WTC11 (cell line): Measurements from ENCODE around the gene SYNDIG1. TPM values are rescaled to one million over a fixed set of nuclear protein-coding genes. Genes with fewer than 3 reads are reported as not detected.
"Not testable (repeated sequence)": the region's sequence is repeated elsewhere in the genome, so short reads cannot be mapped to it uniquely, and the experiment has no call there.

ENCODE experiments used
- ATAC-seq: fragments of 200-7000 bp; cut with Tn5 transposase; 2 replicates; pipeline ENCODE4 v1.10.0; 2021; ENCODE audit warnings: mild to moderate bottlenecking, moderate library complexity
- CTCF ChIA-PET: fragments of 300-600 bp; sonication (Branson Sonifier 250); formaldehyde crosslinking; loops from one replicate; lab custom pipeline; 2021; ENCODE audit warnings: antibody characterized with exemption; lab: Charles Lee
- POLR2A ChIA-PET: fragments of 350-600 bp; sonication (Branson Sonifier 250); formaldehyde crosslinking; loops from one replicate; lab custom pipeline; 2021; ENCODE audit warnings: antibody characterized with exemption; lab: Charles Lee
- DNase-seq: peaks from one replicate; pipeline ENCODE4 v3.0.0; 2021; ENCODE audit warnings: low spot score
- H3K27ac Mint-ChIP-seq: 2 replicates; pipeline ENCODE4 v1.8.0; 2021; ENCODE audit warnings: mixed read lengths
- H3K27me3 Mint-ChIP-seq: 2 replicates; pipeline ENCODE4 v1.8.0; 2021; ENCODE audit warnings: low read depth, mild to moderate bottlenecking, moderate library complexity, mixed read lengths
- H3K36me3 Mint-ChIP-seq: 2 replicates; pipeline ENCODE4 v1.8.0; 2021; ENCODE audit warnings: mixed read lengths
- H3K4me1 Mint-ChIP-seq: 2 replicates; pipeline ENCODE4 v1.8.0; 2022; ENCODE audit warnings: mixed read lengths
- H3K4me3 Mint-ChIP-seq: 2 replicates; pipeline ENCODE4 v1.8.0; 2021; ENCODE audit warnings: mild to moderate bottlenecking, moderate library complexity, mixed read lengths
- H3K9me3 Mint-ChIP-seq: 2 replicates; pipeline ENCODE4 v1.8.0; 2021; ENCODE audit warnings: mixed read lengths
- AR ChIP-seq: fragments of 250-450 bp; sonication (Bioruptor Pico); IDR thresholded peaks from 2 replicates; pipeline ENCODE4 v1.9.0; 2021; ENCODE audit warnings: mild to moderate bottlenecking
- CREB1 ChIP-seq: sonication (generic); formaldehyde crosslinking; IDR thresholded peaks from 2 replicates; pipeline ENCODE4 v1.8.0; 2023; ENCODE audit warnings: mild to moderate bottlenecking, missing genetic modification reagents
- GTF2I ChIP-seq: fragments of 250-450 bp; sonication (Bioruptor Pico); conservative IDR thresholded peaks from 2 replicates; pipeline ENCODE4 v1.4.0; 2021; ENCODE audit warnings: mild to moderate bottlenecking
- HMGA2 ChIP-seq: fragments of 250-450 bp; sonication (Bioruptor Pico); IDR thresholded peaks from 2 replicates; pipeline ENCODE4 v1.4.0; 2021; ENCODE audit warnings: mild to moderate bottlenecking, moderate library complexity
- MXD4 ChIP-seq: fragments of 250-450 bp; sonication (Bioruptor Pico); IDR thresholded peaks from 2 replicates; pipeline ENCODE4 v1.8.0; 2021; ENCODE audit warnings: mild to moderate bottlenecking, moderate library complexity, borderline replicate concordance
- OVOL2 ChIP-seq: fragments of 250-450 bp; sonication (Bioruptor Pico); IDR thresholded peaks from 2 replicates; pipeline ENCODE4 v1.9.0; 2021; ENCODE audit warnings: mild to moderate bottlenecking, borderline replicate concordance
- TP53 ChIP-seq: sonication (generic); formaldehyde crosslinking; IDR thresholded peaks from 2 replicates; pipeline ENCODE4 v1.8.1; 2023; ENCODE audit warnings: mild to moderate bottlenecking, missing genetic modification reagents
- ZNF121 ChIP-seq: sonication (generic); formaldehyde crosslinking; IDR thresholded peaks from 2 replicates; pipeline ENCODE4 v1.8.0; 2023; ENCODE audit warnings: missing genetic modification reagents
- ZNF138 ChIP-seq: sonication (generic); formaldehyde crosslinking; conservative IDR thresholded peaks from 2 replicates; pipeline ENCODE4 v1.8.1; 2022; ENCODE audit warnings: mild to moderate bottlenecking, moderate library complexity, missing genetic modification reagents
- ZNF396 ChIP-seq: fragments of 250-450 bp; sonication (Bioruptor Pico); IDR thresholded peaks from 2 replicates; pipeline ENCODE4 v1.8.0; 2021; ENCODE audit warnings: mild to moderate bottlenecking, moderate library complexity, borderline replicate concordance
- ZNF416 ChIP-seq: fragments of 250-450 bp; sonication (Bioruptor Pico); IDR thresholded peaks from 2 replicates; pipeline ENCODE4 v1.9.0; 2021; ENCODE audit warnings: mild to moderate bottlenecking, inconsistent platforms
- ZNF423 ChIP-seq: fragments of 250-450 bp; sonication (Bioruptor Pico); IDR thresholded peaks from 2 replicates; pipeline ENCODE4 v2.1.2; 2022; ENCODE audit warnings: mild to moderate bottlenecking, moderate library complexity
- ZNF425 ChIP-seq: fragments of 250-450 bp; sonication (Bioruptor Pico); conservative IDR thresholded peaks from 2 replicates; pipeline ENCODE4 v1.9.0; 2021; ENCODE audit warnings: mild to moderate bottlenecking
- ZSCAN18 ChIP-seq: fragments of 250-450 bp; sonication (Bioruptor Pico); IDR thresholded peaks from 2 replicates; pipeline ENCODE4 v2.1.2; 2022; ENCODE audit warnings: mild to moderate bottlenecking, moderate library complexity
- total RNA-seq: library from RNA; stranded (reverse); gene quantifications from 3 replicates; pipeline ENCODE4 v1.2.3, GENCODE V29; 2021
- TF ChIP-seq, protein P1 (sequence below): sonication (generic); formaldehyde crosslinking; IDR thresholded peaks from 2 replicates; pipeline ENCODE4 v1.8.1; 2023; ENCODE audit warnings: mild to moderate bottlenecking, missing genetic modification reagents, moderate library complexity
- TF ChIP-seq, protein P2 (sequence below): fragments of 250-450 bp; sonication (Bioruptor Pico); IDR thresholded peaks from 2 replicates; pipeline ENCODE4 v1.9.0; 2021; ENCODE audit warnings: mild to moderate bottlenecking, borderline replicate concordance
- TF ChIP-seq, protein P3 (sequence below): sonication (generic); formaldehyde crosslinking; IDR thresholded peaks from 2 replicates; pipeline ENCODE4 v1.8.1; 2023; ENCODE audit warnings: mild to moderate bottlenecking, moderate library complexity, missing genetic modification reagents
- TF ChIP-seq, protein P4 (sequence below): sonication (generic); formaldehyde crosslinking; IDR thresholded peaks from 2 replicates; pipeline ENCODE4 v1.8.0; 2022; ENCODE audit warnings: mild to moderate bottlenecking, missing genetic modification reagents

Gene SYNDIG1
- total RNA-seq, 1 experiment from 2014 or later, result 6.4 TPM

GRCh38 chr20:24507182-24507853, 37.9 kb downstream of the SYNDIG1 start (continued):
- TF ChIP-seq ZNF423 (CRISPR knock-in tag), result no peak
- TF ChIP-seq GTF2I (CRISPR knock-in tag), result no peak
- no peak for TF ChIP-seq TP53 (CRISPR knock-in tag)
- TF ChIP-seq ZNF138 (CRISPR knock-in tag), result no peak
- TF ChIP-seq, protein P1, sequence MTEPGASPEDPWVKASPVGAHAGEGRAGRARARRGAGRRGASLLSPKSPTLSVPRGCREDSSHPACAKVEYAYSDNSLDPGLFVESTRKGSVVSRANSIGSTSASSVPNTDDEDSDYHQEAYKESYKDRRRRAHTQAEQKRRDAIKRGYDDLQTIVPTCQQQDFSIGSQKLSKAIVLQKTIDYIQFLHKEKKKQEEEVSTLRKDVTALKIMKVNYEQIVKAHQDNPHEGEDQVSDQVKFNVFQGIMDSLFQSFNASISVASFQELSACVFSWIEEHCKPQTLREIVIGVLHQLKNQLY, result no peak
- no peak for TF ChIP-seq HMGA2 (CRISPR knock-in tag)
- TF ChIP-seq, all 79 proteins: peak for 0

- peaks cover 36% of the 10 kb centered on the region for H3K36me3 Mint-ChIP-seq
- H3K4me1 Mint-ChIP-seq, H3K27me3 Mint-ChIP-seq, H3K4me3 Mint-ChIP-seq, H3K27ac Mint-ChIP-seq, POLR2A ChIA-PET: not testable (repeated sequence)
- CTCF ChIA-PET, result interaction anchor here (0.8 kb wide), 1 partner anchor 11 kb away, joined by 3 read pairs; no protein-coding TSS in a partner anchor
- ATAC-seq (peak; percentile 66), DNase-seq (peak; percentile 36)
- H3K9me3 Mint-ChIP-seq, result peaks cover 51% of the 10 kb centered on the region
Measured at GRCh38 chr20:24512441-24512840, 43.0 kb downstream of the SYNDIG1 start.

DNA sequence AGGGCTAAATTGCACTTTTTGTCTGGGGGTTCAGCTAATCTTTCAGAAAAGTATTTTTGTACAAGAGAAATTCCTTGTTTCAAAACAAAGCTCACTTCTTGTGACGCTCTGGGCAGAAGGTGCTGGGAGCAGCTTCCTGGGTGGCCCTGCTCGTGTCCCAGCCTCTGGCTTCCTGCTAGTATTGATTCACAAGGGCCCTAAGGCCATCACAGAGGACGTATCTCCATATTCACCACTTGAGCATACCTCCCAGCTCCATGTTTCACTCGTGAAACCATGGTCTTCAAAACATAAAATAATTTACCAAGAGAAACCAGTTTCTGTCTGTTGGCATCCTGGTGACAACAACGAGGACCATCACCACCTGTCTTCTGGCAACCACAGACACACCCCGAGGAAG, 49.1 kb downstream of the SYNDIG1 start:
- Mint-ChIP-seq H3K4me3 (no peak overlapping the region), H3K36me3 (peaks cover 10% of the 10 kb centered on the region)
- TF ChIP-seq OVOL2 (CRISPR knock-in tag) (no peak), AR (no peak), HMGA2 (CRISPR knock-in tag) (no peak), ZNF396 (CRISPR knock-in tag) (no peak), TP53 (CRISPR knock-in tag) (no peak), CREB1 (no peak), ZNF416 (CRISPR knock-in tag) (no peak), ZNF425 (CRISPR knock-in tag) (no peak), ZNF121 (CRISPR knock-in tag) (no peak), MXD4 (CRISPR knock-in tag) (no peak), ZSCAN18 (CRISPR knock-in tag) (no peak), ZNF138 (CRISPR knock-in tag) (no peak)
- TF ChIP-seq, protein P2, sequence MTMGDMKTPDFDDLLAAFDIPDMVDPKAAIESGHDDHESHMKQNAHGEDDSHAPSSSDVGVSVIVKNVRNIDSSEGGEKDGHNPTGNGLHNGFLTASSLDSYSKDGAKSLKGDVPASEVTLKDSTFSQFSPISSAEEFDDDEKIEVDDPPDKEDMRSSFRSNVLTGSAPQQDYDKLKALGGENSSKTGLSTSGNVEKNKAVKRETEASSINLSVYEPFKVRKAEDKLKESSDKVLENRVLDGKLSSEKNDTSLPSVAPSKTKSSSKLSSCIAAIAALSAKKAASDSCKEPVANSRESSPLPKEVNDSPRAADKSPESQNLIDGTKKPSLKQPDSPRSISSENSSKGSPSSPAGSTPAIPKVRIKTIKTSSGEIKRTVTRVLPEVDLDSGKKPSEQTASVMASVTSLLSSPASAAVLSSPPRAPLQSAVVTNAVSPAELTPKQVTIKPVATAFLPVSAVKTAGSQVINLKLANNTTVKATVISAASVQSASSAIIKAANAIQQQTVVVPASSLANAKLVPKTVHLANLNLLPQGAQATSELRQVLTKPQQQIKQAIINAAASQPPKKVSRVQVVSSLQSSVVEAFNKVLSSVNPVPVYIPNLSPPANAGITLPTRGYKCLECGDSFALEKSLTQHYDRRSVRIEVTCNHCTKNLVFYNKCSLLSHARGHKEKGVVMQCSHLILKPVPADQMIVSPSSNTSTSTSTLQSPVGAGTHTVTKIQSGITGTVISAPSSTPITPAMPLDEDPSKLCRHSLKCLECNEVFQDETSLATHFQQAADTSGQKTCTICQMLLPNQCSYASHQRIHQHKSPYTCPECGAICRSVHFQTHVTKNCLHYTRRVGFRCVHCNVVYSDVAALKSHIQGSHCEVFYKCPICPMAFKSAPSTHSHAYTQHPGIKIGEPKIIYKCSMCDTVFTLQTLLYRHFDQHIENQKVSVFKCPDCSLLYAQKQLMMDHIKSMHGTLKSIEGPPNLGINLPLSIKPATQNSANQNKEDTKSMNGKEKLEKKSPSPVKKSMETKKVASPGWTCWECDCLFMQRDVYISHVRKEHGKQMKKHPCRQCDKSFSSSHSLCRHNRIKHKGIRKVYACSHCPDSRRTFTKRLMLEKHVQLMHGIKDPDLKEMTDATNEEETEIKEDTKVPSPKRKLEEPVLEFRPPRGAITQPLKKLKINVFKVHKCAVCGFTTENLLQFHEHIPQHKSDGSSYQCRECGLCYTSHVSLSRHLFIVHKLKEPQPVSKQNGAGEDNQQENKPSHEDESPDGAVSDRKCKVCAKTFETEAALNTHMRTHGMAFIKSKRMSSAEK (CRISPR knock-in tag), result no peak
- TF ChIP-seq, protein P3, sequence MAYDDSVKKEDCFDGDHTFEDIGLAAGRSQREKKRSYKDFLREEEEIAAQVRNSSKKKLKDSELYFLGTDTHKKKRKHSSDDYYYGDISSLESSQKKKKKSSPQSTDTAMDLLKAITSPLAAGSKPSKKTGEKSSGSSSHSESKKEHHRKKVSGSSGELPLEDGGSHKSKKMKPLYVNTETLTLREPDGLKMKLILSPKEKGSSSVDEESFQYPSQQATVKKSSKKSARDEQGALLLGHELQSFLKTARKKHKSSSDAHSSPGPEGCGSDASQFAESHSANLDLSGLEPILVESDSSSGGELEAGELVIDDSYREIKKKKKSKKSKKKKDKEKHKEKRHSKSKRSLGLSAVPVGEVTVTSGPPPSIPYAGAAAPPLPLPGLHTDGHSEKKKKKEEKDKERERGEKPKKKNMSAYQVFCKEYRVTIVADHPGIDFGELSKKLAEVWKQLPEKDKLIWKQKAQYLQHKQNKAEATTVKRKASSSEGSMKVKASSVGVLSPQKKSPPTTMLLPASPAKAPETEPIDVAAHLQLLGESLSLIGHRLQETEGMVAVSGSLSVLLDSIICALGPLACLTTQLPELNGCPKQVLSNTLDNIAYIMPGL (CRISPR knock-in tag), result no peak
- TF ChIP-seq, protein P4, sequence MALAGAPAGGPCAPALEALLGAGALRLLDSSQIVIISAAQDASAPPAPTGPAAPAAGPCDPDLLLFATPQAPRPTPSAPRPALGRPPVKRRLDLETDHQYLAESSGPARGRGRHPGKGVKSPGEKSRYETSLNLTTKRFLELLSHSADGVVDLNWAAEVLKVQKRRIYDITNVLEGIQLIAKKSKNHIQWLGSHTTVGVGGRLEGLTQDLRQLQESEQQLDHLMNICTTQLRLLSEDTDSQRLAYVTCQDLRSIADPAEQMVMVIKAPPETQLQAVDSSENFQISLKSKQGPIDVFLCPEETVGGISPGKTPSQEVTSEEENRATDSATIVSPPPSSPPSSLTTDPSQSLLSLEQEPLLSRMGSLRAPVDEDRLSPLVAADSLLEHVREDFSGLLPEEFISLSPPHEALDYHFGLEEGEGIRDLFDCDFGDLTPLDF (CRISPR knock-in tag), result no peak

More for the DNA sequence above, 49.1 kb downstream of the SYNDIG1 start:
- CTCF ChIA-PET, result interaction anchor here (0.7 kb wide), 1 partner anchor 47 kb away, joined by 3 read pairs; no protein-coding TSS in a partner anchor
- ATAC-seq, result no peak
- peaks cover 25% of the 10 kb centered on the region for H3K9me3 Mint-ChIP-seq
- H3K4me1 Mint-ChIP-seq, result no peaks in the 10 kb centered on the region
- H3K27ac Mint-ChIP-seq, result no peak overlapping the region
- no peak for DNase-seq
- POLR2A ChIA-PET, result no interaction called here
- H3K27me3 Mint-ChIP-seq, result no peaks in the 10 kb centered on the region
